Measurements from ENCODE around the gene ANKRD33. TPM values are rescaled to one million over a fixed set of nuclear protein-coding genes. Genes with fewer than 3 reads are reported as not detected.
A peak's percentile ranks its signal among the peaks of the same experiment; 100 is the strongest.

Gene ANKRD33
- total and polyA plus RNA-seq, 4 donors, result 0.54 TPM; not detected in 3

GRCh38 chr12:51900323-51900889, 12.5 kb downstream of the ANKRD33 start:
- ATAC-seq (ENCODE audit: low FRiP score) (no peak), DNase-seq (peak; percentile 24 to 54)
- Histone ChIP-seq H3K27me3 (ENCODE audit: control insufficient read depth in 1 of 2, insufficient read depth in 2 of 2, low read length in 1 of 2) (no peaks in the 10 kb centered on the region), H3K4me1 (ENCODE audit: control insufficient read depth in 1 of 2, insufficient read depth in 2 of 2, low read length in 2 of 2) (no peaks in the 10 kb centered on the region), H3K4me3 (ENCODE audit: low read length in 2 of 2) (no peak overlapping the region), H3K27ac (ENCODE audit: low read depth in 1 of 2, low read length in 2 of 2) (no peak overlapping the region), H3K9me3 (ENCODE audit: control insufficient read depth, low read length) (no peaks in the 10 kb centered on the region), H3K36me3 (ENCODE audit: control insufficient read depth in 1 of 2, insufficient read depth in 2 of 2, low read length in 1 of 2) (no peaks in the 10 kb centered on the region)
- 96 to 97% methylated on average over 43 of the region's 43 CpGs for WGBS, 2 donors
- intact Hi-C loops (cut with DNase I), result no loop called here

GRCh38 chr12:51901121-51901817, 13.4 kb downstream of the ANKRD33 start:
- Histone ChIP-seq H3K4me1 (ENCODE audit: control insufficient read depth in 1 of 2, insufficient read depth in 2 of 2, low read length in 2 of 2) (no peaks in the 10 kb centered on the region), H3K27ac (ENCODE audit: low read depth in 1 of 2, low read length in 2 of 2) (no peak overlapping the region), H3K36me3 (ENCODE audit: control insufficient read depth in 1 of 2, insufficient read depth in 2 of 2, low read length in 1 of 2) (no peaks in the 10 kb centered on the region), H3K27me3 (ENCODE audit: control insufficient read depth in 1 of 2, insufficient read depth in 2 of 2, low read length in 1 of 2) (no peaks in the 10 kb centered on the region), H3K9me3 (ENCODE audit: control insufficient read depth, low read length) (no peaks in the 10 kb centered on the region), H3K4me3 (ENCODE audit: low read length in 2 of 2) (no peak overlapping the region)
- intact Hi-C loops (cut with DNase I), result no loop called here
- no peak for ATAC-seq (ENCODE audit: low FRiP score)
- peak in 1 of 2 donors; percentile 29 for DNase-seq
- WGBS, 2 donors, result 72% methylated on average over 14 of the region's 14 CpGs

DNA sequence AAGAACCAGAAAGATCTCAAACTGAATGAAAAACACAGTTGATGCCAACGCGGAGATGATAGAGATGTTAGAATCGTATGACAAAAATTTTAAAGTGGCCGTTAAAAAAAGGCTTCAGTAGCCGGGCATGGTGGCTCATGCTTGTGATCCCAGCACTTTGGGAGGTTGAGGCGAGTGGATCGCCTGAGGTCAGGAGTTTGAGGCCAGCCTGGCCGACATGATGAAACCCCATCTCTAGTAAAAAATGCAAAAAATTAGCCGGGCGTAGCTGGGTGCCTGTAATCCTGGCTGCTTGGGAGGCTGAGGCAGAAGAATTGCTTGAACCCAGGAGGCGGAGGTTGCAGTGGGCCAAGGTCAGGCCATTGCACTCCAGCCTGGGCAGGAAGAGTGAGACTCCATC, 14.0 kb downstream of the ANKRD33 start:
- no peaks in the 10 kb centered on the region for H3K4me1 ChIP-seq (ENCODE audit: control insufficient read depth in 1 of 2, insufficient read depth in 2 of 2, low read length in 2 of 2)
- H3K27me3 ChIP-seq (ENCODE audit: control insufficient read depth in 1 of 2, insufficient read depth in 2 of 2, low read length in 1 of 2), result no peaks in the 10 kb centered on the region
- H3K4me3 ChIP-seq (ENCODE audit: low read length in 2 of 2), result no peak overlapping the region
- WGBS, 2 donors, result 94 to 95% methylated on average over 11 of the region's 11 CpGs
- DNase-seq, result peak in 1 of 2 donors; percentile 12
- intact Hi-C loops (cut with DNase I), result no loop called here
- ATAC-seq (ENCODE audit: low FRiP score), result no peak
- no peaks in the 10 kb centered on the region for H3K36me3 ChIP-seq (ENCODE audit: control insufficient read depth in 1 of 2, insufficient read depth in 2 of 2, low read length in 1 of 2)
- no peak overlapping the region for H3K27ac ChIP-seq (ENCODE audit: low read depth in 1 of 2, low read length in 2 of 2)
- H3K9me3 ChIP-seq (ENCODE audit: control insufficient read depth, low read length), result no peaks in the 10 kb centered on the region

DNA sequence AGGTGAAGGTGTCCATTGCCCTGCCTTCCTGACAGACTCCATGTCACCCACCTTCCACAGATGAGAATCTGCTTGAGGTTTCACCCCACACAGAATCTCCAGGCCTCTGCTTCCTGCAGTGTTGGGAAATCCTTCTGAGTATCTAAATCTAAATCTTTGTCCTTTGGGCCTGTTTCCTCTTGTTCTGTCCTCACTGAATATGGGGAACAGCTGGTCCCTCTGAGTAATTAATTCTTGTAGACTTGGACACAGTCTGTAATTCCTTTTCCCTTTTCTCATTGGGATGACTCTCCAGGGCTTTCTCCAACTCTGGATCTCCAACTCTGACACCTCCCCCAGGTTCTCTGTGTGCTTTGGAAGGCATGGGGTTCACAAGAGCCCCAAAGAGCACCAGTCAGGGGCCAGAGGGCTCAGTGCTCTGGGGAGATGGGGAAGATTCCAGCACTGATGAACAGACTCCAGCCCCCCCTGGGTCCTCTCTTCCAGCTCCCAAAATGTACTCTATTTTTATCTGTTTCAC, 17.1 kb downstream of the ANKRD33 start:
- Histone ChIP-seq H3K9me3 (ENCODE audit: control insufficient read depth, low read length) (no peaks in the 10 kb centered on the region), H3K4me3 (ENCODE audit: low read length in 2 of 2) (no peak overlapping the region), H3K27ac (ENCODE audit: low read depth in 1 of 2, low read length in 2 of 2) (no peak overlapping the region), H3K27me3 (ENCODE audit: control insufficient read depth in 1 of 2, insufficient read depth in 2 of 2, low read length in 1 of 2) (no peaks in the 10 kb centered on the region), H3K4me1 (ENCODE audit: control insufficient read depth in 1 of 2, insufficient read depth in 2 of 2, low read length in 2 of 2) (no peaks in the 10 kb centered on the region), H3K36me3 (ENCODE audit: control insufficient read depth in 1 of 2, insufficient read depth in 2 of 2, low read length in 1 of 2) (no peaks in the 10 kb centered on the region)
- peak; percentile 9 to 49 for DNase-seq
- intact Hi-C loops (cut with DNase I), result no loop called here
- ATAC-seq (ENCODE audit: low FRiP score), result no peak

DNA sequence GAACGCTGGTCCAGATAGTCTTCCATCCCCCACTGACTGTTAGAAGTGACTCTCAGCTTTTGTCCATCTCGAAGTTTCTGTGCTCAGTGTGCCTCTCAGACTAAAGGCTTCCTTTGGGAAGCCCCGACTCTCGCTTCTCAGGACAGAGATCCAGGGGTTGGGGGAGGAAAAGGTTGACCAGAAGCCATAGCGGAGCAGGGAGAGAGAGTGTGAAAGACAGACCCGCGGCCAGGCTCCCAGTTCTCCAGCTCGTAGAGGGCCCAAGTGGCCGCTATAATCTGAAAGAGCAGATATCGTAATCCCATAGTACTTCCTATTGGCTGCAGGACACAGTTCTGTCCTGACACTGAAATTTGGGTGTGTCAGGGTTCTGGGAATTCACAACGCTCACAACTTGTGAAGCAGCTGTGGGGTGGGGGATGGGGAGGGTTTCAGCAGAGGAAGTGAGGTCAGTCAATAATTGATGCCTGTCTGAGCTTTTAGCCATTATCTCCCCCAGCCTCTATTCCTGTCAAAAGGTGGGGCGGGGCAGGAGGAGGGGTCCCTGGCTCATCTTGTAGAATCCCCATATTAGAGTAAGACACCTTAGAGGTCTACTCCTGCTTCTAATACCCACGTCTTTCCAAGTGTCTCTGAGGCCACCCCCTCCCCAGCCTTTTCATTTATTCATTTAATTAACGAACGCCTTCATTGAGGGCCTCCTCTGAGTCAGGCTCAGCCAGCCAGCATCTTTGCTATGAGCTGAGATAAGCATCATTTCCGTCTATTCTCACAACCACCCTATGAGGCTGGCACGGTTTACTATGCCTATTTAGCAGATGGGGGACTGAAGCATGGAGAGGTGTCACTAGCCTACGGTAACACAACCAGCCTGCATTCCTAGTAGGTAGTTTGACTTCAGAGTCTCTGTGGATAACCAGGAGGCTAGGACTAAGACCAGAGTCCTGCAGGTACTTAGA, 17.8 kb downstream of the ANKRD33 start:
- Histone ChIP-seq H3K4me3 (ENCODE audit: low read length in 2 of 2) (no peak overlapping the region), H3K4me1 (ENCODE audit: control insufficient read depth in 1 of 2, insufficient read depth in 2 of 2, low read length in 2 of 2) (no peaks in the 10 kb centered on the region), H3K36me3 (ENCODE audit: control insufficient read depth in 1 of 2, insufficient read depth in 2 of 2, low read length in 1 of 2) (no peaks in the 10 kb centered on the region), H3K9me3 (ENCODE audit: control insufficient read depth, low read length) (no peaks in the 10 kb centered on the region), H3K27me3 (ENCODE audit: control insufficient read depth in 1 of 2, insufficient read depth in 2 of 2, low read length in 1 of 2) (no peaks in the 10 kb centered on the region), H3K27ac (ENCODE audit: low read depth in 1 of 2, low read length in 2 of 2) (no peak overlapping the region)
- 77 to 80% methylated on average over 18 of the region's 18 CpGs for WGBS, 2 donors
- intact Hi-C loops (cut with DNase I), result no loop called here
- DNase-seq (peak; percentile 81 to 83), ATAC-seq (ENCODE audit: low FRiP score) (peak; percentile 77)

DNA sequence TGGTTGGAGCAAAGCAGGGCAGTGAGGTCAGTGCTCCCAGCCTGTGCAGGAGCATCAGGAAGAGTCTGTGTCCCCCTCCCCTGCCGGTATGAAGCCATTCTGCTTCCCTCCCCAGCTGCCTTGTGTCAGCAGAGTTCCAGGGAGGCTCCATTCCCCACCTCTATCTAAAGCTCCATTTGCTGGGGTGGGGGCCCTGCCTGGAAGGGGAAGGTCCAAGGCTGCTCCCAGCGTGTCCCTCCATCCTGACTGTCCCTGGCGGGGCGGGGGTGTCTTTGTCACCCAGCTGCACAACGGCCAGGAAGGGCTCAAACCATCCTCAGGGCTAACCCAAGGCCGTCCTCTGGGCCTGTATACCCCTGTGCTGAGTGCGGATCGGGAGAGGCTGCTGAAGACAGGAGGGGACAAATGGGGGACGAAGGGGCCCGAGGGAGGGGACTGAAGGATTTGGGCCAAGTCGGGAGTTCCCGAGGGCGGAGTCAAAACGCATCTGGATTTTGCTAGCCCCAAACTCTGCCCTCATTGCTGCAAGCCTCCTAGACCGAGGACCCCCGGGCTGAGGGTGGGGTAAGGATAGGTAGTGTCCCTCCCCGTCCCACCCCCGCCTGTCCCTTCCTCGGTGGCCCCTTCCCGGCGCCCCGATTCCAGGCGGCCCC, 18.7 kb downstream of the ANKRD33 start:
- no peaks in the 10 kb centered on the region for H3K36me3 ChIP-seq (ENCODE audit: control insufficient read depth in 1 of 2, insufficient read depth in 2 of 2, low read length in 1 of 2)
- H3K4me3 ChIP-seq (ENCODE audit: low read length in 2 of 2), result no peak overlapping the region
- intact Hi-C loops (cut with DNase I), result no loop called here
- H3K27ac ChIP-seq (ENCODE audit: low read depth in 1 of 2, low read length in 2 of 2), result no peak overlapping the region
- no peaks in the 10 kb centered on the region for H3K9me3 ChIP-seq (ENCODE audit: control insufficient read depth, low read length)
- WGBS, 2 donors, result 42 to 45% methylated on average over 22 to 23 of the region's 23 CpGs
- no peaks in the 10 kb centered on the region for H3K27me3 ChIP-seq (ENCODE audit: control insufficient read depth in 1 of 2, insufficient read depth in 2 of 2, low read length in 1 of 2)
- no peaks in the 10 kb centered on the region for H3K4me1 ChIP-seq (ENCODE audit: control insufficient read depth in 1 of 2, insufficient read depth in 2 of 2, low read length in 2 of 2)
- ATAC-seq (ENCODE audit: low FRiP score) (peak; percentile 1), DNase-seq (peak in 1 of 2 donors; percentile 73)

DNA sequence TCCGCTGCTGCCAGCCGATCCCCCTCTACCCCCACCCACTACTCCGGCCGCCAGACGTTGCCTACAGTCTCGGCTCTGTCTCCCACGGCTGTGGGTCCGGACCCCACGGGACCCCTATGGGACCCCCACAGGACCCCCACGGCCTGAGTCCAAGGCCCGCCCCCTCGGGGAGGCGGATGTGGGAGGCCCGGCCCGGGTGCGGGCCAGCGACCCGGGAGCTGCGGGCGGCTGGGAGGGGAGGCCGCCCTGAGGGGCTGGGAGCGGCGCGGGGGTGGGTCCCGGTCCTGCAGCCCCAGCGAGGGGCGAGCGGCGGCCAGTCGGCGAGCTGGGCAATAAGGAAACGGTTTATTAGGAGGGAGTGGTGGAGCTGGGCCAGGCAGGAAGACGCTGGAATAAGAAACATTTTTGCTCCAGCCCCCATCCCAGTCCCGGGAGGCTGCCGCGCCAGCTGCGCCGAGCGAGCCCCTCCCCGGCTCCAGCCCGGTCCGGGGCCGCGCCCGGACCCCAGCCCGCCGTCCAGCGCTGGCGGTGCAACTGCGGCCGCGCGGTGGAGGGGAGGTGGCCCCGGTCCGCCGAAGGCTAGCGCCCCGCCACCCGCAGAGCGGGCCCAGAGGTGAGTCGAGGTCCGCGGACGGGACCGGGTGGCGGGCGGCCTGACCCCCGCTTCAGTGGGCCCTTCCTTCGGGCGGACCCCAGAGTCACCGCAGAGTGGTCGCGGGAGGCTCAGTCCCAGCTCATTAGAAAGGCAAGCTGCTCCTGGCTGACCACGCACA, 19.4 kb downstream of the ANKRD33 start, which contains the start of gene ACVRL1:
ACVRL1 (plus strand) TSS at position 422 of the 773 bp plus-strand sequence. CDS start 4,971 bp downstream, outside the sequence.
- peak within 1 kb of the TSS; percentile 11 to 42 for H3K4me3 ChIP-seq (ENCODE audit: low read length in 2 of 2)
- H3K36me3 ChIP-seq (ENCODE audit: control insufficient read depth in 1 of 2, insufficient read depth in 2 of 2, low read length in 1 of 2), result no peaks in the 10 kb centered on the region
- no peaks in the 10 kb centered on the region for H3K9me3 ChIP-seq (ENCODE audit: control insufficient read depth, low read length)
- WGBS, 2 donors, result 7% methylated on average over 66 to 74 of the region's 74 CpGs
- no peaks in the 10 kb centered on the region for H3K4me1 ChIP-seq (ENCODE audit: control insufficient read depth in 1 of 2, insufficient read depth in 2 of 2, low read length in 2 of 2)
- intact Hi-C loops (cut with DNase I), result no loop called here
- no peaks in the 10 kb centered on the region for H3K27me3 ChIP-seq (ENCODE audit: control insufficient read depth in 1 of 2, insufficient read depth in 2 of 2, low read length in 1 of 2)
- peak; percentile 10 for ATAC-seq (ENCODE audit: low FRiP score)
- H3K27ac ChIP-seq (ENCODE audit: low read depth in 1 of 2, low read length in 2 of 2), result no peak within 1 kb of the TSS
- peak in 1 of 2 donors; percentile 76 for DNase-seq

All from aorta (tissue), 5 donors.